VCaP (cell line): ENCODE results near the gene SCAF11.

ENCODE experiments used
- H3K27ac ChIP-seq: fragments of 450-650 bp; 2 replicates; pipeline ENCODE4 v1.5.1; 2017
- CTCF ChIP-seq: fragments of 450-650 bp; conservative IDR thresholded peaks from 2 replicates; pipeline ENCODE4 v1.5.1; 2017; ENCODE audit warnings: mild to moderate bottlenecking, moderate library complexity

The SCAF11 gene

GRCh38 chr12:45886685-45887084, 103.7 kb downstream of the SCAF11 start:
- no peak overlapping the region for H3K27ac ChIP-seq
- no peak for TF ChIP-seq CTCF

- no peak for TF ChIP-seq CTCF
- no peak overlapping the region for H3K27ac ChIP-seq
Measured at GRCh38 chr12:45883187-45883586, 107.2 kb downstream of the SCAF11 start.

- TF ChIP-seq CTCF, result no peak
- no peak overlapping the region for H3K27ac ChIP-seq
Measured at GRCh38 chr12:45880533-45880932, 109.8 kb downstream of the SCAF11 start.

GRCh38 chr12:45879363-45879895, 110.9 kb downstream of the SCAF11 start:
- peak overlapping the region; percentile 60 for H3K27ac ChIP-seq
- no peak for TF ChIP-seq CTCF

- H3K27ac ChIP-seq, result peak overlapping the region; percentile 60
- no peak for TF ChIP-seq CTCF
Measured at GRCh38 chr12:45878630-45879255, 111.6 kb downstream of the SCAF11 start.

GRCh38 chr12:45877069-45877468, 113.3 kb downstream of the SCAF11 start:
- TF ChIP-seq CTCF, result no peak
- no peak overlapping the region for H3K27ac ChIP-seq

- no peak overlapping the region for H3K27ac ChIP-seq
- TF ChIP-seq CTCF, result no peak
Measured at GRCh38 chr12:45872446-45872845, 117.9 kb downstream of the SCAF11 start.
